ENCODE data around the gene FGD2.

The FGD2 gene

GRCh38 chr6:37062424-37062823 is 57.0 kb downstream of the FGD2 start:
- DNase-seq, result no peak

- no peak for DNase-seq
Measured at GRCh38 chr6:37068356-37069270, 63.2 kb downstream of the FGD2 start.

- DNase-seq, result no peak
Measured at GRCh38 chr6:37069639-37070038, 64.2 kb downstream of the FGD2 start.

GRCh38 chr6:37072526-37072925 is 67.1 kb downstream of the FGD2 start:
- DNase-seq, result no peak

GRCh38 chr6:37074053-37074827 is 68.8 kb downstream of the FGD2 start:
- peak; percentile 55 for DNase-seq

- no peak for DNase-seq
Measured at GRCh38 chr6:37077191-37077904, 71.9 kb downstream of the FGD2 start.

GRCh38 chr6:37077905-37078296 is 72.4 kb downstream of the FGD2 start:
- DNase-seq, result no peak
